Endometrial microvascular endothelial cells (primary cell): ENCODE data around the gene NPFF. TPM values are rescaled to one million over a fixed set of nuclear protein-coding genes. Genes with fewer than 3 reads are reported as not detected.

Source experiments
- in situ Hi-C: cut with HindIII; loops from 2 replicates; pipeline ENCODE4 v1.10.0; 2017; ENCODE audit warnings: low sequenced_read_pairs, low pct_unique_long_range_greater_than_20kb; ENCODE audit errors: inconsistent ontology term
- total RNA-seq: library from RNA; depleted of rRNA; stranded (reverse); fragments of >200 nt; gene quantifications from one replicate; pipeline ENCODE4 v1.2.3, GENCODE V29; 2015; ENCODE audit errors: inconsistent ontology term

Gene NPFF
- total RNA-seq, 1 donor from 2014 or later = not detected

DNA sequence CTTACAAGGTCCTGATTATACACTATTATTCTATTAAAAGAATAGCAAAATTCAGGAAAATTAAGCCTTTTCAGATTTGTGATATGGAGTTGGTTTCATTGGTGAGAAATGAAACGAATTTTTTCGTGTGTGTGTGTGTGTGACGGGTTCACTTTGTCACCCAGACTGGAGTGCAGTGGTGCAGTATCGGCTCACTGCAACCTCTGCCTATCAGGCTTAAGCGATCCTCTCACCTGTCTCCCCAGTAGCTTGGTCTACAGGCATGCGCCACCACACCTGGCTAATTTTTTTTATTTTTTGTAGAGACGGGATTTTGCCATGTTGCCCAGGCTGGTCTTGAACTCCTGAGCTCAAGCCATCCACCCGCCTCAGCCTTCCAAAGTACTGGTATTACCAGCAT is 45.7 kb downstream of the NPFF start:
- in situ Hi-C loops = no loop called here

- in situ Hi-C loops = no loop called here
Measured at GRCh38 chr12:53461059-53461458, 46.2 kb downstream of the NPFF start.

DNA sequence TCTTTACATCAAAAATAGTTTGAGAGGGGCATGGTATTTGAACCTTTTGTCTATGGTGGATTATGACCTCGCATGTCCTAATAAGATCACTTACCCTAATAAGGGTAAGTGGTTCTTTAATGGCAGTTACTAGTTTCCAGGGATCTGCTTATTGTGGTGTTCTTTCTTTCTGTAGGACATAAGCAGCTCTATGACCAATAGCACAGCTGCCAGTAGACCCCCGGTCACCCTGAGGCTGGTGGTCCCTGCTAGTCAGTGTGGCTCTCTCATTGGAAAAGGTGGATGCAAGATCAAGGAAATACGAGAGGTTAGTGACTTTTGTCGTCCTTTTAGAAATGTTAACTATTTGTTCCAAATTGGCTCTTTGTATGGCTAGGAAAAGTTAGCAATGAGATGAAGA is 48.2 kb downstream of the NPFF start:
- in situ Hi-C loops = no loop called here

Other genes with a start within 250 kb of the NPFF start
- gene ESPL1, start 239.2 kb downstream of the NPFF start, total RNA-seq = 31.9 TPM
- 419 TPM for gene PFDN5, start 211.9 kb downstream of the NPFF start, total RNA-seq
- gene MYG1, start 207.8 kb downstream of the NPFF start, total RNA-seq = 55.1 TPM
- 93.8 TPM for gene AAAS, start 185.9 kb downstream of the NPFF start, total RNA-seq
- not detected for gene SP7, start 171.1 kb downstream of the NPFF start, total RNA-seq
- gene SP1, start 127.3 kb downstream of the NPFF start, total RNA-seq = 34.6 TPM
- gene AMHR2, start 83.6 kb downstream of the NPFF start, total RNA-seq = not detected
- 91.8 TPM for gene PRR13, start 65.8 kb downstream of the NPFF start, total RNA-seq
- 407 TPM for gene PCBP2, start 55.4 kb downstream of the NPFF start, total RNA-seq
- 11.8 TPM for gene MAP3K12, start 8.0 kb downstream of the NPFF start, total RNA-seq
- gene TARBP2, start 6.2 kb downstream of the NPFF start, total RNA-seq = 43.3 TPM
- 39.3 TPM for gene ATF7, start 118.9 kb upstream of the NPFF start, total RNA-seq
- 587 TPM for gene ATP5MC2, start 168.6 kb upstream of the NPFF start, total RNA-seq
- gene CALCOCO1, start 220.0 kb upstream of the NPFF start, total RNA-seq = 38.3 TPM
- gene CISTR, start 244.5 kb upstream of the NPFF start, total RNA-seq = not detected